ENCODE measurements around the gene STIM2. TPM values are rescaled to one million over a fixed set of nuclear protein-coding genes. Genes with fewer than 3 reads are reported as not detected.

STIM2 gene
- total RNA-seq, 1 experiment from 2014 or later: 23.9 TPM

- Histone ChIP-seq H3K9me3 (ENCODE audit: control insufficient read depth, insufficient read depth, low read depth, low read length) (no peaks in the 10 kb centered on the region), H3K27me3 (ENCODE audit: control insufficient read depth, insufficient read depth, low read length) (no peaks in the 10 kb centered on the region), H3K27ac (ENCODE audit: low read length) (no peak overlapping the region), H3K36me3 (ENCODE audit: control insufficient read depth, insufficient read depth, low read length) (no peaks in the 10 kb centered on the region), H3K4me3 (ENCODE audit: low read depth in 2 of 2, low read length in 2 of 2) (no peak overlapping the region), H3K4me1 (ENCODE audit: control insufficient read depth, insufficient read depth, low read length) (no peaks in the 10 kb centered on the region)
- BruUV-seq (replicated peaks): no TSS peak
- ChIA-PET CTCF (no interaction called here), POLR2A (no interaction called here)
- in situ Hi-C loops (cut with HindIII; ENCODE audit: low pct_unique_long_range_greater_than_20kb, low sequenced_read_pairs): no loop called here
- ATAC-seq (no peak), DNase-seq (ENCODE audit: low read depth, low spot score) (no peak)
- TF ChIP-seq SIN3A (IDR thresholded peaks at IDR 0.05; ENCODE audit: borderline replicate concordance, insufficient read depth, low read depth, low read length) (no peak), POLR2AphosphoS5 (IDR thresholded peaks at IDR 0.05; ENCODE audit: low read depth, low read length) (no peak), CTCF (IDR thresholded peaks at IDR 0.05) (no peak), TCF7L2 (IDR thresholded peaks at IDR 0.05; ENCODE audit: low read depth, low read length) (no peak), REST (IDR thresholded peaks at IDR 0.05; ENCODE audit: insufficient read depth in 1 of 2, low read depth in 2 of 2, low read length in 1 of 2) (no peak)
- intact Hi-C loops (cut with micrococcal nuclease; ENCODE audit: unreplicated experiment): no loop called here
Observed at GRCh38 chr4:26985873-26986272, 125.2 kb downstream of the STIM2 start.

DNA sequence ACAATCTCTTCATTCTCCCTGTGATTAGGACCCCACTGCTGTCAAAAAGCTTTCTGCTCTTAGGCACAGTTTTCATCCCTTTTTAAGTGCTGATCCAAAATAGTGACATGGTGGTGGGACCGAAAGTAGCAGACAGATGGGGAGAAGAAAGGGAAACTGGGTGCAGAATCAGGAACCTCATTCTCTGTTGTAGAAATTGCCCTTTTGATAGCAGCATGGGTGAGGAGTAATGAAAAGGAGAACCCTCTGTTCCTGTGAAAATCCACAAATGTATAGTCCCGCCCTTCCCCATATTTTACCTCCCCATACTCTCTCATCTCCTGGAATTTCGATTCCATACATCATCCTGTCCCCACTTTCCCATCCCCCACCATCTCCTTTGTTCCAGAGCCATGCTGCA, 126.5 kb downstream of the STIM2 start:
- no peaks in the 10 kb centered on the region for H3K36me3 ChIP-seq (ENCODE audit: control insufficient read depth, insufficient read depth, low read length)
- ChIA-PET POLR2A (no interaction called here), CTCF (no interaction called here)
- intact Hi-C loops (cut with micrococcal nuclease; ENCODE audit: unreplicated experiment) (no loop called here), in situ Hi-C loops (cut with HindIII; ENCODE audit: low pct_unique_long_range_greater_than_20kb, low sequenced_read_pairs) (no loop called here)
- H3K27me3 ChIP-seq (ENCODE audit: control insufficient read depth, insufficient read depth, low read length): no peaks in the 10 kb centered on the region
- no TSS peak for BruUV-seq (replicated peaks)
- H3K4me3 ChIP-seq (ENCODE audit: low read depth in 2 of 2, low read length in 2 of 2): no peak overlapping the region
- ATAC-seq (no peak), DNase-seq (ENCODE audit: low read depth, low spot score) (no peak)
- TF ChIP-seq TCF7L2 (IDR thresholded peaks at IDR 0.05; ENCODE audit: low read depth, low read length) (no peak), CTCF (IDR thresholded peaks at IDR 0.05) (no peak), SIN3A (IDR thresholded peaks at IDR 0.05; ENCODE audit: borderline replicate concordance, insufficient read depth, low read depth, low read length) (no peak), POLR2AphosphoS5 (IDR thresholded peaks at IDR 0.05; ENCODE audit: low read depth, low read length) (no peak), REST (IDR thresholded peaks at IDR 0.05; ENCODE audit: insufficient read depth in 1 of 2, low read depth in 2 of 2, low read length in 1 of 2) (no peak)
- H3K9me3 ChIP-seq (ENCODE audit: control insufficient read depth, insufficient read depth, low read depth, low read length): no peaks in the 10 kb centered on the region
- no peaks in the 10 kb centered on the region; the same call in 1 of the 2 replicates for H3K4me1 ChIP-seq (ENCODE audit: control insufficient read depth, insufficient read depth, low read length)
- no peak overlapping the region for H3K27ac ChIP-seq (ENCODE audit: low read length)

Data from Panc1 (cell line).